Mesothelial cell of epicardium (in vitro differentiated cells): ENCODE results near the gene PDAP1. TPM values are rescaled to one million over a fixed set of nuclear protein-coding genes. Genes with fewer than 3 reads are reported as not detected.

Experiments used
- DNase-seq, 2 experiments: peaks; one replicate each; pipeline ENCODE4 v3.0.0; 2021; ENCODE audit warnings: low spot score in 2 of 2; ENCODE audit not compliant: unreplicated experiment in 2 of 2
- H3K27ac Mint-ChIP-seq: 2 replicates; pipeline ENCODE4 v1.8.0; 2021; ENCODE audit warnings: mixed read lengths
- H3K27me3 Mint-ChIP-seq: 2 replicates; pipeline ENCODE4 v1.8.0; 2021; ENCODE audit warnings: low read depth, mixed read lengths
- H3K36me3 Mint-ChIP-seq: 2 replicates; pipeline ENCODE4 v1.8.0; 2021; ENCODE audit warnings: mixed read lengths
- H3K4me1 Mint-ChIP-seq: 2 replicates; pipeline ENCODE4 v1.8.0; 2021; ENCODE audit warnings: mixed read lengths
- H3K4me3 Mint-ChIP-seq: 2 replicates; pipeline ENCODE4 v1.8.0; 2021; ENCODE audit warnings: mild to moderate bottlenecking, moderate library complexity, mixed read lengths
- H3K9me3 Mint-ChIP-seq: 2 replicates; pipeline ENCODE4 v1.8.0; 2021; ENCODE audit warnings: mixed read lengths
- CTCF ChIP-seq: fragments of 200-600 bp; sonication (generic); IDR thresholded peaks from one replicate; pipeline ENCODE4 v1.5.0; 2021; ENCODE audit warnings: antibody characterized with exemption; ENCODE audit not compliant: unreplicated experiment
- total RNA-seq: library from RNA; stranded (reverse); gene quantifications from 3 replicates; pipeline ENCODE4 v1.2.1, GENCODE V29; 2021

PDAP1 gene
- total RNA-seq, 1 donor from 2014 or later, result 103 TPM

DNA sequence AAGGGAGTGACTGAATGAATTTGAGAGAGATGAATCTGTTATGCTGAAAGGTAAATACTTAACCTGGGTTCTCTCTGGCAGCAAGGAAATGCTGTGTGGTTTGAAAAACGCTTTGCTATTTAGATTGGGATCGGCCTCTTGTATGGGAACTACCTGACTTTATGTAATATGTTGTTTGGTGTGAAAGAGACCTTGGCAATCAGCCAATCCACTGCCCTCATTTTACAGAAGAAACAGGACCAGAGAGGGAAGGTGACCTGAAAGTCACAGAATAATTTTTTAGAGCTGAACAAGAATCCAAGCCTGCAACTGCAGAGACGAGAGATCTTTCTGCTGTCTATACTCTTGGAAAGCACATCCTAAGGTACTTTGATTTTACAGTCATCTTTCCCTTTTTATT is 1.4 kb upstream of the PDAP1 start:
- Mint-ChIP-seq H3K27ac (peak overlapping the region; percentile 99), H3K4me1 (peaks cover 22% of the 10 kb centered on the region), H3K4me3 (peak overlapping the region; percentile 95), H3K9me3 (peaks cover 1% of the 10 kb centered on the region), H3K27me3 (no peaks in the 10 kb centered on the region), H3K36me3 (peaks cover 17% of the 10 kb centered on the region)
- TF ChIP-seq CTCF, result no peak
- no peak for DNase-seq

DNA sequence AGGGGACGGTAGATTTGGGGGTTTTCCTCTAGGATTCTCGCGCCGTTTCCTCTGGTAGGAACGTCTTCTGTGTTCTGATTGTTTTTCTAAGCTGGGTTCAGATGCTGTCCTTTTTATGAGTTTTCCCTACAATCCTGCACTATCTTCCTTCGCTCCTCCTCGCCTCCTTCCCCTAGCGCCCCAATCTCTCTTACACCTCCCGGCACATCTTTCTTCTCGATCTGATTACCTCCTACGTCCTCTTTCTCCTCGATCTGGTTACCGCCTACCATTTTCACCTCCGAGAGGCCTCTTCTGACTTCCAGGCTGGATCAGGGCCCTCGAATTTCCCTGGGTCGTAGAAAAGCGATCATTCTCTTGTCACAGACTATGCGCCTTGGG is 785 bp upstream of the PDAP1 start:
- Mint-ChIP-seq H3K4me1 (peaks cover 22% of the 10 kb centered on the region), H3K9me3 (no peaks in the 10 kb centered on the region), H3K36me3 (peaks cover 16% of the 10 kb centered on the region), H3K27me3 (no peaks in the 10 kb centered on the region), H3K4me3 (peak overlapping the region; percentile 95), H3K27ac (peak overlapping the region; percentile 99)
- no peak for DNase-seq
- TF ChIP-seq CTCF, result no peak

- Mint-ChIP-seq H3K27ac (peak overlapping the region; percentile 99), H3K27me3 (no peaks in the 10 kb centered on the region), H3K36me3 (peaks cover 19% of the 10 kb centered on the region), H3K9me3 (no peaks in the 10 kb centered on the region), H3K4me3 (peak overlapping the region; percentile 95), H3K4me1 (peaks cover 22% of the 10 kb centered on the region)
- peak in 1 of 2 experiments; percentile 56 for DNase-seq
- no peak for TF ChIP-seq CTCF
Observed at GRCh38 chr7:99407872-99408378, 472 bp downstream of the PDAP1 start.

- Mint-ChIP-seq H3K27me3 (no peaks in the 10 kb centered on the region), H3K4me1 (peaks cover 22% of the 10 kb centered on the region), H3K9me3 (no peaks in the 10 kb centered on the region), H3K36me3 (peaks cover 18% of the 10 kb centered on the region), H3K27ac (peak overlapping the region; percentile 25), H3K4me3 (peak overlapping the region; percentile 95)
- no peak for TF ChIP-seq CTCF
- DNase-seq, result no peak
Observed at GRCh38 chr7:99406557-99406956, 1.8 kb downstream of the PDAP1 start.

GRCh38 chr7:99404977-99405320 is 3.4 kb downstream of the PDAP1 start:
- Mint-ChIP-seq H3K27me3 (no peaks in the 10 kb centered on the region), H3K4me1 (peaks cover 16% of the 10 kb centered on the region), H3K36me3 (peaks cover 25% of the 10 kb centered on the region), H3K4me3 (no peak overlapping the region), H3K9me3 (no peaks in the 10 kb centered on the region), H3K27ac (no peak overlapping the region)
- TF ChIP-seq CTCF, result no peak
- DNase-seq, result no peak

DNA sequence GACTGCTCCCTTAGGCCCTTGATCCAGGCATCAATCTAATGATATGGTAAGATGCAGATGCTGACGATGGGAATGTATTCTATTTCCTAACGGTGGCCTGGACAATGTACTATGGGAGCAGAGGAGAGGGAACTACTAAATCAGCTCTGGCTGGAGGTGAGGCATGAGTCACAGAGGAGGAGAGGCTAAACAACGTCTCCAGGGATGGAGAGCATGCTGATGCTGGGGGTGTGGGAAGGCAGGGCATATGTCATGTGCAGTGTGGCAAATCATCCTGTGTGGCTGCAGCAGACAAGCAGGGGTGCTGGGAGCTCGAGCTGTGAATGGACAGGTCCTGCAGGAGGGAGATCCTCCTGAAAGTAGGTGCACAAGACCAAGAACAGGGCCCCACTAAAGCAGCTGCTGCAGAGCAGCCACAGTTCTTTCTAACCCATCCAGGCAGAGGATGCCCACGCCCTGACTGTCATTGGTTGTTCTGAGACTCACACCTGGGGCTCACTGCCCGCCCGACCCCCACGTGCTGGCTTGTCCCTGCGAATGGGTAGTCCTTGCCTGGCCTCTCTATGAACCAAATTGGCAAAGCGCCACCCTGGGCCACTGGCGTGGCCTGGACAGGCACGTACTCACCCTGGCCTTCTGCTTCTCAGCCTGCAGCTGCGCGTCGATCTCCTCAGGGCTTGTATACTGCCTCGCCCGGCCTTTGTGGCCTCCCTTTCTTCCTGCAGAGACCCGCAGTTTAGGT is 4.0 kb downstream of the PDAP1 start:
- Mint-ChIP-seq H3K4me3 (no peak overlapping the region), H3K36me3 (peaks cover 25% of the 10 kb centered on the region), H3K27ac (no peak overlapping the region)

More for the DNA sequence above, 4.0 kb downstream of the PDAP1 start:
- Mint-ChIP-seq H3K9me3 (no peaks in the 10 kb centered on the region), H3K27me3 (no peaks in the 10 kb centered on the region), H3K4me1 (peaks cover 11% of the 10 kb centered on the region)
- no peak for TF ChIP-seq CTCF
- DNase-seq, result no peak
